ENCODE measurements around the gene OR2V2. TPM values are rescaled to one million over a fixed set of nuclear protein-coding genes. Genes with fewer than 3 reads are reported as not detected.

Gene OR2V2
- total and polyA plus RNA-seq, 2 donors (not counting 3 experiments of a cell fraction or from before 2014, with no cell fraction given) = not detected

DNA sequence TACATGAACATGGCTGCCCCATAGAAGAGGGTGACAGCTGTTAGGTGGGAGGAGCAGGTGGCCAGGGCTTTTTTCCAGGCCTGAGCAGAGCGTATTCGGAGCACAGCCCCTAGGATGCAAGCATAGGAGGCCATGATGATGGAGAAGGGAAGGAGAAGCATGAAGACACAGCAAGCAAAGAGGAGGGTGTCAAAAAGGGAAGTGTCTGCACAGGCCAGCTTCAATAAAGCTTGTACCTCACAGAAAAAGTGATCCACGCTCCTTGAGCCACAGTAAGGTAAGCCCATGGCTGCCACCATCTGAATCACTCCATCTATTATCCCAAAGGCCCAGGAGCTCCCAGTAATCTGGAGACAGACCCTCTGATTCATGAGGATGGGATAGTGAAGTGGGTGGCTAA lies 22.9 kb upstream of the OR2V2 start:
- POLR2A ChIA-PET = no interaction called here
- Histone ChIP-seq H3K27ac (ENCODE audit: insufficient read depth, low read depth, low read length) (no peak overlapping the region), H3K4me3 (replicated peaks in 1 of 3; ENCODE audit: insufficient read depth in 1 of 3, low read depth in 1 of 3, low read length in 3 of 3) (no peak overlapping the region), H2AFZ (ENCODE audit: low read depth, low read length) (no peak overlapping the region), H3K4me1 (ENCODE audit: control insufficient read depth, extremely low read depth, insufficient read depth, low read length) (no peaks in the 10 kb centered on the region), H3K4me2 (ENCODE audit: insufficient read depth, low read length) (no peak overlapping the region), H3K79me2 (ENCODE audit: control insufficient read depth, insufficient read depth, low read length) (no peaks in the 10 kb centered on the region), H3K9ac (replicated peaks; ENCODE audit: extremely low read depth, insufficient read depth, low read length) (no peak overlapping the region), H3K36me3 (ENCODE audit: control insufficient read depth in 2 of 2, extremely low read depth in 1 of 2, insufficient read depth in 2 of 2, low read length in 2 of 2) (no peaks in the 10 kb centered on the region), H3K9me3 (replicated peaks; ENCODE audit: control insufficient read depth, insufficient read depth, low read length) (no peaks in the 10 kb centered on the region), H3K27me3 (ENCODE audit: control insufficient read depth in 2 of 2, insufficient read depth in 2 of 2, low read length in 2 of 2) (no peaks in the 10 kb centered on the region), H4K20me1 (replicated peaks; ENCODE audit: control insufficient read depth, extremely low read depth, insufficient read depth, low read length) (no peaks in the 10 kb centered on the region), H3K9me1 (replicated peaks; ENCODE audit: control insufficient read depth, extremely low read depth, insufficient read depth, low read length) (no peaks in the 10 kb centered on the region)
- CTCF ChIA-PET = no interaction called here
- dilution Hi-C loops (cut with MboI; ENCODE audit: extremely low pct_ligation_motif_present, low sequenced_read_pairs) (no loop called here), intact Hi-C loops (cut with micrococcal nuclease) (no loop called here)
- DNase-seq (ENCODE audit: low read depth, low spot score) (no peak), FAIRE-seq (no peak)
- no TSS peak for BruUV-seq (replicated peaks)
- TF ChIP-seq, protein P1, sequence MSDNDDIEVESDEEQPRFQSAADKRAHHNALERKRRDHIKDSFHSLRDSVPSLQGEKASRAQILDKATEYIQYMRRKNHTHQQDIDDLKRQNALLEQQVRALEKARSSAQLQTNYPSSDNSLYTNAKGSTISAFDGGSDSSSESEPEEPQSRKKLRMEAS (IDR thresholded peaks at IDR 0.05; ENCODE audit: insufficient read depth, insufficient read length) = no peak
- TF ChIP-seq MYC (IDR thresholded peaks at IDR 0.05; ENCODE audit: low read depth, low read length) (no peak), POLR2A (IDR thresholded peaks at IDR 0.05; ENCODE audit: low read depth, low read length) (no peak), EZH2 (IDR thresholded peaks at IDR 0.05; ENCODE audit: borderline replicate concordance, low read depth, low read length, severe bottlenecking) (no peak), GATA2 (IDR thresholded peaks at IDR 0.05; ENCODE audit: insufficient read depth, insufficient read length, low read depth, low read length) (no peak), FOS (IDR thresholded peaks at IDR 0.05; ENCODE audit: borderline replicate concordance, insufficient read depth, low read length) (no peak), JUN (IDR thresholded peaks at IDR 0.05; ENCODE audit: borderline replicate concordance, insufficient read depth, insufficient read length, low read depth) (no peak), POLR2AphosphoS5 (IDR thresholded peaks at IDR 0.05; ENCODE audit: insufficient read depth, low read depth, low read length) (no peak)
- TF ChIP-seq, protein P2, sequence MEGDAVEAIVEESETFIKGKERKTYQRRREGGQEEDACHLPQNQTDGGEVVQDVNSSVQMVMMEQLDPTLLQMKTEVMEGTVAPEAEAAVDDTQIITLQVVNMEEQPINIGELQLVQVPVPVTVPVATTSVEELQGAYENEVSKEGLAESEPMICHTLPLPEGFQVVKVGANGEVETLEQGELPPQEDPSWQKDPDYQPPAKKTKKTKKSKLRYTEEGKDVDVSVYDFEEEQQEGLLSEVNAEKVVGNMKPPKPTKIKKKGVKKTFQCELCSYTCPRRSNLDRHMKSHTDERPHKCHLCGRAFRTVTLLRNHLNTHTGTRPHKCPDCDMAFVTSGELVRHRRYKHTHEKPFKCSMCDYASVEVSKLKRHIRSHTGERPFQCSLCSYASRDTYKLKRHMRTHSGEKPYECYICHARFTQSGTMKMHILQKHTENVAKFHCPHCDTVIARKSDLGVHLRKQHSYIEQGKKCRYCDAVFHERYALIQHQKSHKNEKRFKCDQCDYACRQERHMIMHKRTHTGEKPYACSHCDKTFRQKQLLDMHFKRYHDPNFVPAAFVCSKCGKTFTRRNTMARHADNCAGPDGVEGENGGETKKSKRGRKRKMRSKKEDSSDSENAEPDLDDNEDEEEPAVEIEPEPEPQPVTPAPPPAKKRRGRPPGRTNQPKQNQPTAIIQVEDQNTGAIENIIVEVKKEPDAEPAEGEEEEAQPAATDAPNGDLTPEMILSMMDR (IDR thresholded peaks at IDR 0.05; ENCODE audit: extremely low read depth in 1 of 2, insufficient read depth in 1 of 2, low read depth in 1 of 2, low read length in 2 of 2) = no peak

Measured in endothelial cell of umbilical vein (primary cell).